ENCODE measurements around the gene GPX7.

DNA sequence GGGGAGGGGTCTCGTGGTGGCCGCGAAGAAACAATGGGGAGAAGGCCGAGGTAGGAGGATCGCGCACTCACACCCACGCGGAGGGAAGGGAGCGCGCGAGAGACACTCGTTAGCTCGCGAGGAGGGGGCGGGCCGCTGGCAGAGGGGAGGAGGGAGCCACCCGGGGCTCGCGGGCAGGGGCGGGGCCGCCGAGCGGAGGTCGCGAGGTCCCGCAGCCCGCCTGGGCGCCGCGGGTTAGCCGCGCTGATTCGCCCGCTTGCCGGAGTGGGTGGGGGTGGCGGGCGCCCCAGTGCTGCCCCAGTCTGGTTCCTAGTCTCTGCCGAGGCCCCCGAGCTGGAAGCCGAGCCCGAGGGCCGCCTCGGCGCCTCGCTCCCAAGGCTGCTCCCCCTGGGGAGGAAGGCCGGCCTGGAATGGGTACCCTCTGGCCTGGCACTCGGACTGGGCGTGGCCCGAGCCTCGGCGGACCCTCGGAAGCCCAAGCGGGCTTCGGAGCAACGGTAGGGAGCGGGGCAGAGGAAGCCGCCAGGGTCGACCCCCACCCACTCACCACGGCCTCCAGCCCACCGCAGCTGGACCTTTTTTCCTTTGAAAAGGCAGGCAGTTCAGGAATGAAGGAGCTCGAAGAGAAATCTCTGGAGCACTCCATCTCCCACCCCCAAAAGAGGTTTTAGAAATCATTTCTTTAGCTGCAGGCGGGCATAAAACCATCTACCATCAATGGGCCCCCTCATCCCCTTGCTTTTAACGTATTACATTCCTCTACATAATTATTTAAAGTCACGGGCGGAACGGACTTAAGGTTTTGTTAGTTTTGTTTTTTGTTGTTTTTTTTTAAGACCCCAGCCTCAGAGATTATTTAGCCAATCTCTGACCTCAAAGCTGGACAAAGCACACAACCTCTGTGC, 48.6 kb upstream of the GPX7 start:
- TF ChIP-seq GATA3 (IDR thresholded peaks at IDR 0.05; ENCODE audit: low read depth, low read length) = no peak
- TF ChIP-seq GATA2 (IDR thresholded peaks at IDR 0.05; ENCODE audit: low read depth, low read length) = no peak
